Endodermal cell (in vitro differentiated cells): ENCODE data around the gene PRR5L. TPM values are rescaled to one million over a fixed set of nuclear protein-coding genes. Genes with fewer than 3 reads are reported as not detected.

ENCODE experiments used
- DNase-seq: peaks from one replicate; pipeline ENCODE4 v3.0.0-alpha.2; 2017
- H3K27ac ChIP-seq: 2 replicates; pipeline ENCODE4 v1.5.1; 2013; ENCODE audit warnings: mild to moderate bottlenecking, low read depth, low read length, moderate library complexity
- H3K27me3 ChIP-seq: 2 replicates; pipeline ENCODE4 v1.6.1; 2013; ENCODE audit warnings: mild to moderate bottlenecking, low read length, moderate library complexity; ENCODE audit not compliant: insufficient read depth, control insufficient read depth, poor library complexity, severe bottlenecking
- H3K36me3 ChIP-seq: 2 replicates; pipeline ENCODE4 v1.7.0; 2013; ENCODE audit warnings: mild to moderate bottlenecking, low read length, moderate library complexity; ENCODE audit not compliant: control insufficient read depth, insufficient read depth
- H3K4me1 ChIP-seq: one replicate; pipeline ENCODE4 v1.7.0; 2013; ENCODE audit warnings: low read length; ENCODE audit not compliant: control insufficient read depth, insufficient read depth
- H3K4me3 ChIP-seq: 2 replicates; pipeline ENCODE4 v1.5.1; 2013; ENCODE audit warnings: mild to moderate bottlenecking, low read length, moderate library complexity
- H3K9ac ChIP-seq: 2 replicates; pipeline ENCODE4 v1.6.1; 2013; ENCODE audit warnings: mild to moderate bottlenecking, low read length, moderate library complexity; ENCODE audit not compliant: poor library complexity, severe bottlenecking; ENCODE audit errors: extremely low read depth
- H3K9me3 ChIP-seq: 2 replicates; pipeline ENCODE4 v1.6.1; 2013; ENCODE audit warnings: mild to moderate bottlenecking, low read length, moderate library complexity; ENCODE audit not compliant: control insufficient read depth
- H3K27ac Mint-ChIP-seq: 2 replicates; pipeline ENCODE4 v1.8.0; 2020; ENCODE audit warnings: mixed read lengths
- H3K27me3 Mint-ChIP-seq: 2 replicates; pipeline ENCODE4 v1.8.0; 2021; ENCODE audit warnings: mild to moderate bottlenecking, mixed read lengths; ENCODE audit not compliant: insufficient read depth
- H3K36me3 Mint-ChIP-seq: 2 replicates; pipeline ENCODE4 v1.8.0; 2020; ENCODE audit warnings: low read depth, mixed read lengths
- H3K4me1 Mint-ChIP-seq: 2 replicates; pipeline ENCODE4 v1.8.0; 2020; ENCODE audit warnings: mixed read lengths
- H3K4me3 Mint-ChIP-seq: 2 replicates; pipeline ENCODE4 v1.8.0; 2020; ENCODE audit warnings: mild to moderate bottlenecking, moderate library complexity, mixed read lengths
- H3K9me3 Mint-ChIP-seq: 2 replicates; pipeline ENCODE4 v1.8.0; 2020; ENCODE audit warnings: mild to moderate bottlenecking, mixed read lengths
- CTCF ChIP-seq: fragments of 200-600 bp; sonication (generic); conservative IDR thresholded peaks from 2 replicates; pipeline ENCODE4 v1.5.0; 2021; ENCODE audit warnings: antibody characterized with exemption, mild to moderate bottlenecking
- WGBS, 2 experiments: methylation state at CpG; one replicate each; pipeline versions ENCODE4 v1.1.5 to v1.1.7; 2013; ENCODE audit warnings: missing lambda C conversion rate in 2 of 2, mixed read lengths in 1 of 2; ENCODE audit not compliant: insufficient coverage in 1 of 2, insufficient read length in 1 of 2; 5-methylcytosine and 5-hydroxymethylcytosine counted together
- total RNA-seq, 2 donors: library from RNA; stranded (reverse); fragmentation: NEBNext Ultra II Directional in 1 of 2; extraction: Animal tissue kit (Norgen Biotek cat#: 25700) in 1 of 2; gene quantifications; 2 replicates in 1 of 2; 3 replicates in 1 of 2; pipeline ENCODE4 v1.2.1, GENCODE V29; 2021

PRR5L gene
- total RNA-seq, 2 donors from 2014 or later, result 5.3 to 7.2 TPM

- Histone ChIP-seq H3K27me3 (peaks cover 15% of the 10 kb centered on the region), H3K9me3 (no peaks in the 10 kb centered on the region), H3K9ac (no peak overlapping the region), H3K27ac (peak overlapping the region; percentile 97), H3K36me3 (no peaks in the 10 kb centered on the region), H3K4me3 (no peak overlapping the region), H3K4me1 (peaks cover 18% of the 10 kb centered on the region)
- H3K4me1 Mint-ChIP-seq, result peaks cover 27% of the 10 kb centered on the region
- peak; percentile 73 for DNase-seq
- no peaks in the 10 kb centered on the region for H3K36me3 Mint-ChIP-seq
- H3K4me3 Mint-ChIP-seq, result no peak overlapping the region
- TF ChIP-seq CTCF, result no peak
- peak overlapping the region; percentile 72 for H3K27ac Mint-ChIP-seq
- WGBS, 2 experiments, result 49 to 64% methylated on average over 11 to 17 of the region's 17 CpGs
- H3K9me3 Mint-ChIP-seq, result no peaks in the 10 kb centered on the region
- peaks cover 28% of the 10 kb centered on the region for H3K27me3 Mint-ChIP-seq
Measured at GRCh38 chr11:36454941-36455631, 159.0 kb downstream of the PRR5L start.

GRCh38 chr11:36455658-36456111 lies 159.6 kb downstream of the PRR5L start:
- Histone ChIP-seq H3K27ac (peak overlapping the region; percentile 97), H3K4me1 (peaks cover 18% of the 10 kb centered on the region), H3K4me3 (no peak overlapping the region), H3K9ac (no peak overlapping the region), H3K36me3 (no peaks in the 10 kb centered on the region), H3K9me3 (no peaks in the 10 kb centered on the region), H3K27me3 (peaks cover 21% of the 10 kb centered on the region)
- peaks cover 33% of the 10 kb centered on the region for H3K27me3 Mint-ChIP-seq
- H3K4me3 Mint-ChIP-seq, result no peak overlapping the region
- H3K36me3 Mint-ChIP-seq, result no peaks in the 10 kb centered on the region
- WGBS, 2 experiments, result 66 to 87% methylated on average over 6 to 11 of the region's 11 CpGs
- peaks cover 33% of the 10 kb centered on the region for H3K4me1 Mint-ChIP-seq
- peak; percentile 65 for DNase-seq
- TF ChIP-seq CTCF, result no peak
- H3K27ac Mint-ChIP-seq, result peak overlapping the region; percentile 72
- no peaks in the 10 kb centered on the region for H3K9me3 Mint-ChIP-seq

- H3K27ac Mint-ChIP-seq, result no peak overlapping the region
- Histone ChIP-seq H3K27ac (peak overlapping the region; percentile 97), H3K4me3 (no peak overlapping the region), H3K9ac (no peak overlapping the region), H3K27me3 (peaks cover 26% of the 10 kb centered on the region), H3K36me3 (no peaks in the 10 kb centered on the region), H3K9me3 (no peaks in the 10 kb centered on the region), H3K4me1 (peaks cover 18% of the 10 kb centered on the region)
- H3K27me3 Mint-ChIP-seq, result peaks cover 37% of the 10 kb centered on the region
- WGBS, 2 experiments, result 90 to 100% methylated on average over 5 to 6 of the region's 6 CpGs
- H3K36me3 Mint-ChIP-seq, result no peaks in the 10 kb centered on the region
- H3K4me3 Mint-ChIP-seq, result no peak overlapping the region
- no peaks in the 10 kb centered on the region for H3K9me3 Mint-ChIP-seq
- peaks cover 33% of the 10 kb centered on the region for H3K4me1 Mint-ChIP-seq
- DNase-seq, result peak; percentile 38
- TF ChIP-seq CTCF, result no peak
Measured at GRCh38 chr11:36456156-36456555, 160.1 kb downstream of the PRR5L start.
